Stimulated activated naive CD8-positive, alpha-beta T cell treated with anti-CD3 and anti-CD28 coated beads, Interleukin-15, Interleukin-2, amounts not matched to agents 100 U/mL and 50 U/mL, for 24 hours (primary cell): ENCODE data around the gene NCAPG2.

Experiments used
- ATAC-seq: fragments of 150-1000 bp; cut with Tn5 transposase; one replicate; pipeline ENCODE4 v1.10.0; 2021
- DNase-seq: peaks from one replicate; pipeline ENCODE4 v3.0.0; 2021

Gene NCAPG2

DNA sequence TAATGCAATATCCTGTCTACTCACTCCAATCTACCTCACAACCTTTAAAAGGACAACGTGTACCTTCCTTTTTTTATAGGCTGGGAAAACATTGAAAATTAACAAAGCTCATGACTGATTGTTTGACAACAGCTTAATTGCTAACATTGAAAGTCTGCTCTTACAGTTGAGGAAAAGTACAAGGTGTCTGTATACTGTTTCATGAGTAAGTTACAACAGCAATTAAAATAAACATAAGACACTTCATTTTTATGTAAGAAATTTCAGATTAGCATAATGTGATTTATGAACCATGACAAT is 28.6 kb upstream of the NCAPG2 start:
- DNase-seq (no peak), ATAC-seq (no peak)

DNA sequence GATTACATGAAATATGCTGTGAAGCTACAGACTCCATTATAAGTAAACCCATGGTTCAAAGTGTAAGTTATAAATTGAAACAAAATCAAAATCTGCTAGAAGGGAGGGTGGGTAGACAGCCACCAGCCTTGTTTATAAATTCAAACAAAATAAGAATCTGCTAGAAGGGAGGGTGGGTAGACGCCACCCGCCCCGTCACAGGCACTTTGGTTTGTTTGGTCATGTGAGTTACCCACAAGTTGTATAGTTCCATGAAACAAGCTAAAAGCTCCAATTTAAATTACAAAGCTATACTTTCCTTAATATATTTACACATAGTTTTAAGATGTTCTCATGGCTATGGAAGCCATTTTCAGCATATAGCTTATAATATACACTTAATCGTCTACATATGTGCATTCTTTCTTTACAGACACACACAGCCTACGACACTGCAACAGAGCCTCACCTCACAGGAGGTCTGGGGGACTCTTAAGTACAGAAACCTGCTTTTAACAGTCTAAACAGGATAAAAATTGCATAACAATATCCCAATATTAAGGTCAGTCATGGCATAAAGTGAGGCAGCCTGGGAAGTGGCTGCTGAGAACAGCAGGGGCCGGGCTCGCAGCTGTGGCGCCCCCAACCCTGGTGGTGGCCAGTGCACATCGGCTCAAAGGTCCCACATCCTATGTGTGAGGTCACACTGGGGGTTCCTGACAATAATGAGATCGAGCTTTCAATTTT is 28.1 kb upstream of the NCAPG2 start:
- DNase-seq (no peak), ATAC-seq (no peak)

DNA sequence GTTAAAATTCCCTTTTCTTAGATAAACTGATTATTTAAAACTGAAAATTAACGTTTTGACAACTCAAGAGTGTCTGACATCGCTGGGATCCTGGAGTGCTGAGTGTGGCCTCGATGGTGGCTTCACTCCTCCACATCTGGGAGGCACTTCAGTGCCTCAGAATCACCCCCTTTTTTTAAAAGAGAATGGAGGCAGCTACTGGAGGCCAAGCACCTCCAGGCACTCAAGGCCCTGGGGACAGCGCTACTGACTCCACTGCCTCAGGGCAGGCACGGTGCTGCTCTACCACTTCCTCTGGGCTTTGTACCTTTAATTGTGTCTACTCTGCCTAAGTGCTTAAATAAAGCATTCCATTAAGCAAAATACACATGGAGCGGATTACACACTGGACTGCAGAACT is 27.2 kb upstream of the NCAPG2 start:
- no peak for DNase-seq
- no peak for ATAC-seq

DNA sequence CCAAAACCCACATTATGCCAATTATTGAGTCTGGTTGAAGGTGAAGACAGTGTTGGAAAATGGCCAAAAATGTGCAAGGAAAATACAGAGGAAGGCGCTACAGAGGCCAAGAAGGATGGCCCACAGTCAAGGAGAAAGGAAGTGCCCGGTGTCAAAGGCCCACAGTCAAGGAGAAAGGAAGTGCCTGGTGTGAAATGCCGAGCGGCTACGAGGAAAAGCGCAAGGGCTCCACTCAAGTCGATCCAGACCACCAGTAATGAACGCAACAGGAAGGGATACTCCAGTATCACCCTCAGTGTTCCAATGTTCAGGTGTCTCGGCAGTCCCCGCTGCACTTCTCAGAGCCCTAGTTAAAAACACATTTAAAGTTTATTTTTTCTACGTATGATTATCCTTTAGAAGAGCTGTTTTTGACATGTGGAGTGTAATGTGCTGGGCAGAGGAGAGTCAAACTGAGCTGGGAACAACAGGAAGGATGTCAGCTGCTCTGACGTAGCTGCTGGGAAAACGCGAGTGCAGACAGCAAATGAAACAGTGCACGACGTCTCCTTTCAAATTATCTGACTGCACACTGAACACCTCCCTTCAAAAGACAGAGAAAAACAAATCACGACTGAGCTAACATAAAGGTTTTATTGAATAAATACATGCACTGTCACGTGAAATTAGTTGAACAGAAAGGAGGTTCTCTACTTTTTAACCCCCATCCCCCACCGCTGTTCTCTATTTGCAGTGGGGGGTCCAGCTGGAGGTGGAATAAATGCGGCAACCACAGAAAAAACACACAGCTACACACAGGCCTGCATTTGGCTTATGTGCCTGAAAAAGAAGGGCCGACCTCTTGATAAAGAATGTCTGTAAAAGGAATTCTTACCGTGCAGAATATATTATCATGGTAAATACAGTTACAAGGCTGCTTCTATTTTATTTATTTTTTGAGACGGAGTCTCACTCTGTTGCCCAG is 26.1 kb upstream of the NCAPG2 start:
- ATAC-seq (no peak), DNase-seq (no peak)

DNA sequence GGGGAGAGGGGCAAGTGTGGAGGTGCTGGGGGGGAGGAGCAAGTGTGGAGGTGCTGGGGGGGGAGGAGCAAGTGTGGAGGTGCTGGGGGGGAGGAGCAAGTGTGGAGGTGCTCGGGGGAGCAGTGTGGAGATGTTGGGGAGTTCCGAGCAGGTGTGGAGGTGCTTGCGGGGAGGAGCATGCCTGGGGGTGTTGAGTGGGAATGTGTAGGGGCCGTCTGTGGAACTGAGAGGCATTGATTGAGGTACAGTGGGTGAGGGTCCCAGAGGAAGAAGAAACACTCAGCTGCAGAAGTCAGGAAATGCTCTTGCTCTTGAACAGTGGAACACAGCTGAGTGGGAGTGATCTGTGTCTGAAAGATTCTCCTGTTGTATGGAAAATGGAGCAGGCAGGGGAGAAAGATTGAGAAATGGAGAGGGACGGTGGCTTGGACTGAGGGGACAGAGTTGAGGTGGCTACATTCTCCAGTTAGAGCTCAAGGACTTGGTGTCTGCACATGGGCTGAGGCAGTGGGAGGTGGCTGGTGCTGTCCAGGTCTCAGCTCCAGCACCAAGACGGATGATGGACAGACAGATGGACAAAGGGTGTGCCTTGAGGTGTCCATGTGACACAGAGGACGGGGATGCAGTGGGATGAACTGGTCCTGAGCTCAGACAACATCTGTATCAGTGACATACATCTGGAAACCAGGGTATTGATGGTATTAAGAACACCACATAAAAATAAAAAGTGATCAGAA is 25.2 kb upstream of the NCAPG2 start:
- DNase-seq (no peak), ATAC-seq (no peak)

DNA sequence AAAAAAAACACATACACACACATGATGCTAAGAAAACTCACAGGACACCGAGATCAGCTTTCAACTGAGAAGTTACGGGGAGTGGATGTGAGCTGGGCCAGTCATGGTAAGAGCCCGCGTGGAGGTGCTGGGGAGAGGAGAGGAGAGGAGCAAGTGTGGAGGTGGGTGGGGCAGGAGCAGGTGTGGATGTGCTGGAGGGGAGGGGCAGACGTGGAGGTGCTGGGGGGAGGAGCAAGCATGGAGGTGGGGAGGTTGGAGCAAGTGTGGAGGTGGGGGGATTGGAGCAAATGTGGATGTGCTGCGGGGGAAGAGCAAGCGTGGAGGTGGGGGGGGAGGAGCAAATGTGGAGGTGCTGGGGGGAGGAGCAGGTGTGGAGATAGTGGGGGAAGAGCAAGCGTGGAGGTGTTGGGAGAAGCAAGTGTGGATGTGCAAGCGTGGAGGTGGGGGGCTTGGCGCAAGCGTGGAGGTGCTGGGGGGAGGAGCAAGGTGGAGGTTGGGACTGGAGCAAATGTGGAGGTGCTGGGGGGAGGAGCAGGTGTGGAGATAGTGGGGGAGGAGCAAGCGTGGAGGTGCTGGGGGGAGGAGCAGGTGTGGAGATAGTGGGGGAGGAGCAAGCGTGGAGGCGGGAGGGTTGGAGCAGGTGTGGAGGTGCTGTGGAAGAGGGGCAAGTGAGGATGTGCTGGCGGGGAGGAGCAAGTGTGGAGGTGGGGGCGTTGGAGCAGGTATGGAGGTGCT is 24.5 kb upstream of the NCAPG2 start:
- no peak for ATAC-seq
- DNase-seq: no peak

DNA sequence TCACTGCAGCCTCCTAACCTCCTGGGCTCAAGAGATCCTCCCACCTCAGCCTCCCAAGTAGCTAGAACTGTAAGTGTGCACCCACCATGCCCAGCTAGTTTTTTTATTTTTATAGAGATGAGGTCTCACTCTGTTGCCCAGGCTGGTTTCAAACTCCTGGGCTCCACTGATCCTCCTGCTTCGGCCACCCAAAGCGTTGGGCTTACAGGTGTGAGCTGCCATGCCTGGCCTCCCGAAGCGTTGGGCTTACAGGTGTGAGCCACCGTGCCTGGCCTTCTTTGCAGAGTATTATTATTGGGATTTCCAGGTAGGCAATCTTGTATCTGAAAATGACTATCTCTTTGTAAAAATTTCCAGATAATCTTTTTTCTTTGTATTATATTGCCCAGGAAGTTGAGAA is 23.1 kb upstream of the NCAPG2 start:
- ATAC-seq (no peak), DNase-seq (no peak)

DNA sequence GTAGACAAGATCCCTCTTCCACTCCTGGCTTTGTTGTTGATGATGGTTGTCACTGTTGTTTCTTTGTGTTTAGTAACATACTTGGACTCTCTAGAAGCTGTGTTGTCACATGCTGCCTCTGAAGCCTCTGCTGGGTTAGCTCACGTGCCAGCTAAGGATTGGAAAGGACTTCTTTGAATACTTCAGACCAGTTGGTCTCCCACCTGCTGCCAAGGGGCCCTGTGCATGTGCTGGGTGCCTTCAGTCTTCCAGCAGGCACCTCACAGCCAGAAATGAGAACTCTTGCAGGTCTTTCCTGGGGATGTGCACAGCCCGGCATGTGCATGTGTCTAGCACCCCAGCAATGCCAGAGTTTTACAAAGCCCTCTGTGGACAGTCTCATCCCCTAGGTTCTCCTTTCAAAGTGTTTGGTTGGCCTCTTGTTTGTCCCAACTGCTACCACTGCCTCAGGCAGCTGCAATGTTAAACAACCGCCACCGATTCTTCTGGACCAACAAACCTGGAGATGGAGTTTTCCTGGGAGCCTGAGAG is 21.7 kb upstream of the NCAPG2 start:
- ATAC-seq (no peak), DNase-seq (no peak)

DNA sequence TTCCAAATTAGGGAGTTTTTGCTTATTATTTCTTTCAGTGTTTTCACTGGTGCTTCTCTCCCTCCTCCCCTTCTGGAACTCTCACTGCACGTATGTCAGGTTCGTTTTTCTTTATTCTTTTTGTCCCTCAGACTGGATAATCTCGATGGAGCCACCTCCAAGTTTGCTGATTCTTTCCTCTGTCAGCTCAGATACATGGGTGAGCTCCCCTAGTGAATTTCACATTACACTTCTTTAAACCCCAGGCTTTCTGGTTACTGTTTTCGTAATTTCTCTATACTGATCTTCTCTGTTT is 20.8 kb upstream of the NCAPG2 start:
- DNase-seq (no peak), ATAC-seq (no peak)

DNA sequence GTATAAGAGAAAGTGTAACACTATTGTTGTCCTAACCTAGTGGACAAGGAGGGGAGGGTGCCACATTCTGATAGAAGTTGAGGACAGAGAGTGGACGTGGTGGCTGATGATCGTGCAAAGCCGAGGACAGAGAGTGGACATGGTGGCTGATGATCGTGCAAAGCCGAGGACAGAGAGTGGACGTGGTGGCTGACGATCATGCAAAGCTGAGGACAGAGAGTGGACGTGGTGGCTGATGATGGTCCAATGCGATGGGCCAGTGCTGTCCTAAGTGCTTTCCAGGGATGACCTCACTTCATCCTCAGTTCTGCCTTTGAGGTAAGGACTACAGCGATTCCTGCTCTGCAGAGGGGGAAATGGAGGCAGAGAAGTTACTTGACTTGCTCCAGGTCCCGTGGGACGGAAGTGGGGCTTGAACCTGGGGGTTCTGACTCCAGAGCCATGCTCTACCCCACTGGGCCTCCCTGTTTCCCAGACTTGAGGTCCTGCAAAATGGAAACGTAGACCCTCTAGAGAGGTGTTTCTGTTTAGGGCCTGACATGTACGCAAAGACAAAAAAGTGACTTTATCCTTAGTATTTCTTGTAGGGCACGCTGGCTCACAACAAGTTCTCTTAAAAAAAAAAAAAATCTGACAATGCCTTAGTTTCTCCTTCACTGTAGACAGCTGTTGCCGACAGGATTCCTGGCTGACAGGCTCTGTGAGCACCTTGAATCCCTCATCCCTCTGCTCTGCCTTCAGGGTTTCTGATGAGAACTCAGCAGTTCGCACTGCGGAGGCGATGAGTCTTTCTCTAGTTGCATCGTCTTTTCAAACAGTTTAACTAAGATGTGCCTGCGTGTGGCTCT is 20.3 kb upstream of the NCAPG2 start:
- DNase-seq (no peak), ATAC-seq (no peak)

DNA sequence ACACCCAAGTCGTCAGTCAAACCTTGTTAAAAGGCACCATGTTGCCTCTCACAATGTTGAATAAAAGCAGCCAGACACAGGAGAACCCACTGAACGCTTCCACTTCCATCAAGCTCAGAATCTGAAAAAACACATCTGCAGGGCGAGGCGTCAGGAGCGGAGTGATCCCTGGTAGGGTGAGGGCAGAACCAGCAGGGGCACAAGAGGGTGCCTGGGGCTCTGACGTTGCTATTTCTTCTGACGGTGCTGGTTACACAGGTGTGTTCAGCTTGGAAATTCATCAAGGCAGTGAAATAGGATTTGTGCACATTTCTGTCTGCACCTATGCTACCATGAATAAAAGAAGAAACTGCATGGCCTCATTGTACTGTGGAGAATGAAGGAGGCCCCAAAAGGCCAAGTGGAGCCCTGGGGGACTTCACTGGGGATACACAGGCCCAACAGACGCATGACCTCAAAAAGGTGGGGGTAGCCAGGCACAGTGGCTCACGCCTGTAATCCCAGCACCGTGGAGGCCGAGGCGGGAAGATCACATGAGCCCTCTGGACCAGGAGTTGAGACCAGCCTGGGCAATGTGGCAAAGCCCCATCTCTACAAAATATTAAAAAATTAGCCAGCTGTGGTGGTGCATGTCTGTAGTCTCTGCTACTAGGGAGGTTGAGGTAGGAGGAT is 19.2 kb upstream of the NCAPG2 start:
- ATAC-seq: no peak
- no peak for DNase-seq

DNA sequence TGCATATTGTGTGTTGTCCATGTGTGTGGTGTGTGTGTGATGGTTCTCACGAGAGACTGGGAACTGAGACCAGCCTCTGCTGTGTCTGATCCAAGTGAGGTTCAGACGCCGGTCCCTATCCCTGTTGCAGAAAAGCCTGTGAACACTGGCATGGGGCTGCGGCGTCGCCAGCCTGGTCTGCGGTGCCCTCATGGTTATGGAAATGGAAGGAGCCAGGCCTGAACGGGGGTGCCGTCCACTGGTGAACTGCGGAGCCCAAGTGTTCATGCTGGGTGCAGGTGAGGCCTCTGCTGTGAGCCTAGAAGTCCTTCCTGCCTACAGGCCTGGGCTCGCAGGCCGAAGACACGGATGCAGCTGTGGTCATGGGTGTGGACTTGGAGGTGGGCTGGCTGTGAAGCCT is 18.7 kb upstream of the NCAPG2 start:
- ATAC-seq: no peak
- no peak for DNase-seq

DNA sequence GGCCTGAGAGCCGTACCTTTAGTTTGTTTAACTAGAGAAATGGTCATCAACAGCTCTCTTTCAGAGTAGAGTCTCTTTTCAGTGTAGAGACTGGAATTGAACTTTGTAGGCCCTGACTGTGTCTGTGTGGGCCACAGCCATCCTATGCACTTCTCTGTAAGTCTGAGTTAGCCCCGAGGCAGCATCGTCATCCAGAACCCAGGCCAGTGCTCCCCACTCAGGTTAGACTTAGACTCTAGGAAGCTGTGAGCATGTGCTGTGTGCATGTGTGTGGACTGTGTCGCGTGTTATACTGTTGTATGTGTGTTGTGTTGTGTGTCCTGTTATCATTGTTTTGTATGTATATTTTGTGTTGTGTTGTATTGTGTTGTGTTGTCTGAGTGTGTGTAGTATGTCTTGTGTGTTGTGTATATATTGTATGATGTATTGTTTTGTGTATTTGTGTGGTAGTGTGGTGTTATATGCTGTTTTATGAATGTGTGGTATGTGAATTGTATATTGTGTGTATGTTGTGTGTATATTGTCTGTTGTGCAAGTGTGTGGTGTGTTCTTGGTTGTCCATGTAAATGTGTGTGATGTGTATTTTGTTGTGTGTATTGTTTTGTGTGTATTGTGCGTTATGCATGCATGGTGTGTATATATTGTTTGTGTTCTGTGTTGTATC is 18.1 kb upstream of the NCAPG2 start:
- DNase-seq: no peak
- ATAC-seq: no peak

DNA sequence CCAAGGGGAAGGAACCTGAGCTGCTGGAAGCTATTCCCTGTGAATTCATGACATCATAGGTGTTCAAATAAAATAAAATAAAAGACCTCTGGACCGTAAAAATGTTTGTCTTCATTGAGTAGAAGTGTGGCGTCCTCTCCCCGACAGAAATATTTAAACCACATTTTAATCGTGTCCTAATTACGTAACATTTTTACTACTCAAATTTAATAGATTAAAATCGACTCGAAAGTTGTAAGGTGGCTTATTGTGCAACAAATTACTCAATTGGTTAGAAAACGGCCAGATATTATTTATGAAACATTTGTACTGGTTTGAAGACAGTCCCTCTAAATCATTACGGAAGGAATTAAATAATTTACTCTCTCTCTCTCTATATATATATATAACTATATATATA is 15.5 kb upstream of the NCAPG2 start:
- ATAC-seq (no peak), DNase-seq (no peak)

DNA sequence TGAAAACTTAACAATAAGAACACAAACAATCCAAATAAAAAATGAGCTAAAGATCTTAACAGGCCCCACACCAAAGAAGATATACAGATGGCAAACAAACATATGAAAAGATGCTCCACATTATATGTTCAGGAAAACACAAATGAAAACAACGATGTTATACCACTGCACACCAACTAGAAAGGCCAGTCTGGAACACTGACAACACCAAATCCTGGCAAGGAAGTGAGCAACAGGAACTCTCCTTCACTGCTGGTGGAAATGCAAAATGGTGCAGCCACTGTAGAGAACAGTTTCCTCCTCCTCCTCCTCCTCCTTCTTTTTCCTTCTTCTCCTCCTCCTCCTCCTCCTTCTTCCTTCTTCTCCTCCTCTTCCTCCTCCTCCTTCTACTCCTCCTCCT is 12.2 kb upstream of the NCAPG2 start:
- no peak for DNase-seq
- ATAC-seq: no peak

DNA sequence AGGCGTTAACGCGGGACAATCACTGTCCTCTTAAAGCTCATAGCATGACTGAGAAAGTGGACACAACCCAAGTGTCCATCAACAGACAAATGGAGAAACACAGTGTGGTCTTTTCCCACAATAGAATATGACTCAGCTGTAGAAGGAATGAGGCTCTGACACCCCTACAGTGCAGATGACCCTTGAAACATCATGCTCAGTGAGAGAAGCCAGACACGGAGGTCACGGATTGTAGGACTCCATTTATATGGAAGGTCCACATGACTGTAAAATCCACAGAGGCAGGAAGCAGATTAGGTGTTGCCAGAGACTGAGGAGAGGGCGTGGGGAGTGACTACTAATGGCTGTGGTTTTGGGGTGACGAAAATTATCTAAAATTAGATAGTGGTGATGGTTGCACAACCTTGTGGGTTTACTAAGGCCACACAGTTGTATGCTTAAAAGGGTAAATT is 6.1 kb upstream of the NCAPG2 start:
- ATAC-seq (no peak), DNase-seq (no peak)

DNA sequence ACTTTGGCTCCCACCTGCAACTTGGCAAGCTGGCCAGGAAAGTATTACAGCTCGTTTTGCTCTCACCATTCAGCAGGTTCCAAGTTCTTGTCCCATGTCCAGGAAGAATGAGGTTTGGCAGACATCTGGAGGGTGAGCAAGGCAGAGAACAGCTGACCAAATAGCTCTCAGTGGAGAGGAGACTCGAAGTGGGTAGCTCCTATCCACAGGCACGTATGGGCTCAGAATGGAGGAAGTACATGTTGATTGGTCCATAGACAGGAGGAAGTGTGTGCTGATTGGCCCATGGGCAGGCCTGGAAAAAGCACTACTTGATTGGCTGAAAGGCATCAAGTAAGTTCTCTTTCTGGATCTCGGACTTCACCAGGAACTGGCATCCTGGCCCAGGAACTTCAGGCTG is 3.0 kb upstream of the NCAPG2 start:
- DNase-seq (no peak), ATAC-seq (no peak)

DNA sequence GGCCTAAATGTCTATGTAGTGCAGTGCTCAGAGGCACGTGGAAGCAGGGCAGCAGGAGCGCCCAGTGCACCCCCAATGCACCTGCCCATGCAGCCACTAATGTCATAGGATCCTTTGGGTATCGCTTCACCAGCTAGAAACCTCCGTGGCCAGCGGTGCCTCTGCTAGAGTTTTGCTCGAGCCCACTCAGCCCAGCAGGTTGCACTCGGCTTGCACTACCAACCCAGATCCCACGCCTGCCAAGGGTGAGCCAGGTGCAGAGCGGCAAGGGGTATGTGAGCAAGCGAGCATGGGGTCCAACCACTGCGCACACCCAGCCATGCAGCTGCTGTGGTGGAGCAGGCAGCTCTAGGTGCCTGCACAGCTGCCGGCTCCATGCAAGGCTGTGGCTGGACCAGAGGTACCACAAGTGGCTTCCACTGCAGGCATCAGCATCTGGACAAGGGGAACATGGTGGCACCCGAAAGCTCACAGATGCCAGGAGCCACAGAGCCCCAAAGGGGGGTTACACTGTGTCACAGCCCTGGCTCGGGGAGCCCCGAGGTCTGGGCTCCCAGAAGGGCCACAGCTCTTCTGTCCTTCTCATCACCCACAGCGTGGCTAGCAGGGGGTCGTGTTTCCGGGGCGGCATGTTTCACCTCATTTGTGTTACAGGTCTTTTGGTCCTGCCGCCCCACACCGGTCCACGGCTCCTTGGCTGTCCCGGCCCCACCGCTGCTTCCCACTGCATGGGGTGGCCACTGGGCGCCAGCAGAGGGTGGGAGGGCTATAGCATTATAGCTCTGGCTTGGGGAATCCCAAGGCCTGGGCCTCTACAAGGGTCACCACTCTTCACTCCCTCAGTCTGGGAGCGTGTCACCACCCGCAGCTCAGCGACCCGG is 2.3 kb upstream of the NCAPG2 start:
- ATAC-seq (no peak), DNase-seq (no peak)

DNA sequence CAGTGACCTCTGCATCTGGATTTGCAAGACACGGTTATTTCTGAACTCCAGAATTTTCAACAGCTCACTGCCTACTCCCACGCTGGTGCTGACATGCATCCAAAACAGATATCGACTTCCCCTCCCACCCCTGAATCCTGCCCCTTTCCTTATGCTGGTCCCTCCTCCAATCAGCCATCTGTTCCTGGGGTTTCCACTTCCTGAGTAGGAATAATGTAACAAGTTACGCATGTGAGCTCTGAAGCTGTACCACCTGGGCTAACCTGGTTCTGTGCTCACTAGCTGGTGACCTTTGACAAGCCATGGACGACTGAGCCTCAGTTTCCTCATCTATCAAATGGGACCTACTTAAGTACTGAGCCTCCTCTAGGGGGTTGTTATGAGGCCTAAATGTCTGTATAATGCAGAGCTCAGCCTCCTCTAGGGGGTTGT is 1.7 kb upstream of the NCAPG2 start:
- no peak for ATAC-seq
- DNase-seq: no peak
